Thyroid gland (tissue), 4 donors: ENCODE measurements around the gene KRTAP12-2. TPM values are rescaled to one million over a fixed set of nuclear protein-coding genes. Genes with fewer than 3 reads are reported as not detected.
"Not testable (repeated sequence)": the region's sequence is repeated elsewhere in the genome, so short reads cannot be mapped to it uniquely, and the experiment has no call there.

Experiments used
- DNase-seq, 2 donors: peaks; one replicate each; pipeline ENCODE4 v3.0.0-alpha.2; 2019
- H3K27ac ChIP-seq, 3 donors: fragments of 200-600 bp; sonication (generic); 1 replicate in 2 of 3; 2 replicates in 1 of 3; pipeline ENCODE4 v1.5.1; 2016 to 2019; ENCODE audit warnings: mild to moderate bottlenecking in 1 of 3, moderate library complexity in 1 of 3
- H3K27me3 ChIP-seq: fragments of 200-600 bp; sonication (generic); one replicate; pipeline ENCODE4 v1.5.1; 2019
- H3K36me3 ChIP-seq, 2 donors: fragments of 200-600 bp; sonication (generic); one replicate each; pipeline ENCODE4 v1.5.1; 2016 to 2019
- H3K4me1 ChIP-seq, 2 donors: fragments of 200-600 bp; sonication (generic); one replicate each; pipeline ENCODE4 v1.5.1; 2017 to 2019
- H3K4me3 ChIP-seq, 3 donors: fragments of 200-600 bp; sonication (generic); replicated peaks in 1 of 3; 1 replicate in 2 of 3; 2 replicates in 1 of 3; pipeline ENCODE4 v1.5.1; 2016; ENCODE audit warnings: mild to moderate bottlenecking in 1 of 3
- H3K9me3 ChIP-seq: fragments of 200-600 bp; sonication (generic); one replicate; pipeline ENCODE4 v1.5.1; 2017
- CTCF ChIP-seq, 6 experiments: fragments of 200-600 bp in 3 of 6; fragments of 450-650 bp in 3 of 6; sonication (generic) in 3 of 6; IDR thresholded peaks; one replicate each; pipeline ENCODE4 v1.5.1; 2016 to 2019; ENCODE audit warnings: antibody characterized with exemption in 6 of 6, mild to moderate bottlenecking in 2 of 6, inconsistent platforms in 1 of 6, moderate library complexity in 1 of 6
- POLR2A ChIP-seq, 2 donors: fragments of 450-650 bp; IDR thresholded peaks; one replicate each; pipeline ENCODE4 v1.6.1; 2017; ENCODE audit warnings: antibody characterized with exemption in 2 of 2, mild to moderate bottlenecking in 2 of 2, moderate library complexity in 1 of 2
- WGBS, 2 donors: methylation state at CpG; one replicate each; pipeline ENCODE4 v1.1.5; 2017; 5-methylcytosine and 5-hydroxymethylcytosine counted together
- intact Hi-C: fragments of 100-400 bp; cut with DNase I; formaldehyde crosslinking; loops from one replicate; pipeline ENCODE4 v1.15.1; 2023
- total RNA-seq, 4 donors: library from RNA; depleted of rRNA; stranded (reverse); fragments of >200 nt; gene quantifications; one replicate each; pipeline ENCODE4 v1.2.3, GENCODE V29; 2016

Gene KRTAP12-2
- total RNA-seq, 4 donors from 2014 or later = 0.89 TPM; not detected in 3

GRCh38 chr21:44687671-44688070, 20.9 kb upstream of the KRTAP12-2 start:
- no peak for TF ChIP-seq CTCF (IDR thresholded peaks at IDR 0.05)
- TF ChIP-seq POLR2A (IDR thresholded peaks at IDR 0.05) = no peak
- Histone ChIP-seq H3K27me3 (no peaks in the 10 kb centered on the region), H3K36me3 (no peaks in the 10 kb centered on the region), H3K4me3 (no peak overlapping the region), H3K9me3 (no peaks in the 10 kb centered on the region), H3K27ac (no peak overlapping the region), H3K4me1 (no peaks in the 10 kb centered on the region)
- intact Hi-C loops = no loop called here
- no peak for DNase-seq
- 60 to 83% methylated on average over 11 of the region's 11 CpGs for WGBS, 2 donors

- Histone ChIP-seq H3K9me3 (no peaks in the 10 kb centered on the region), H3K4me3 (no peak overlapping the region), H3K27ac (no peak overlapping the region), H3K27me3 (no peaks in the 10 kb centered on the region), H3K36me3 (no peaks in the 10 kb centered on the region), H3K4me1 (no peaks in the 10 kb centered on the region)
- 77 to 83% methylated on average over 21 to 24 of the region's 25 CpGs for WGBS, 2 donors
- TF ChIP-seq CTCF (IDR thresholded peaks at IDR 0.05) = no peak
- TF ChIP-seq POLR2A (IDR thresholded peaks at IDR 0.05) = no peak
- intact Hi-C loops = no loop called here
- no peak for DNase-seq
Measured at GRCh38 chr21:44686843-44687561, 20.3 kb upstream of the KRTAP12-2 start.

GRCh38 chr21:44686000-44686781, 19.5 kb upstream of the KRTAP12-2 start:
- no peak overlapping the region for H3K27ac ChIP-seq
- no peak for DNase-seq
- H3K9me3 ChIP-seq = no peaks in the 10 kb centered on the region
- no peaks in the 10 kb centered on the region for H3K36me3 ChIP-seq
- H3K27me3 ChIP-seq = no peaks in the 10 kb centered on the region
- H3K4me3 ChIP-seq = no peak overlapping the region
- no peaks in the 10 kb centered on the region for H3K4me1 ChIP-seq
- WGBS, 2 donors = 56 to 70% methylated on average over 8 to 10 of the region's 14 CpGs
- TF ChIP-seq CTCF (IDR thresholded peaks at IDR 0.05) = no peak
- no peak for TF ChIP-seq POLR2A (IDR thresholded peaks at IDR 0.05)
- intact Hi-C loops = no loop called here

GRCh38 chr21:44685050-44685449, 18.3 kb upstream of the KRTAP12-2 start:
- H3K27me3 ChIP-seq, H3K36me3 ChIP-seq, H3K4me1 ChIP-seq, intact Hi-C loops, H3K27ac ChIP-seq, DNase-seq, H3K4me3 ChIP-seq, H3K9me3 ChIP-seq: not testable (repeated sequence)
- 70 to 75% methylated on average over 4 to 6 of the region's 6 CpGs for WGBS, 2 donors

- no peak overlapping the region for H3K27ac ChIP-seq
- DNase-seq = no peak
- TF ChIP-seq POLR2A (IDR thresholded peaks at IDR 0.05) (no peak), CTCF (IDR thresholded peaks at IDR 0.05) (no peak)
- no peaks in the 10 kb centered on the region for H3K4me1 ChIP-seq
- 65 to 73% methylated on average over 6 of the region's 6 CpGs for WGBS, 2 donors
- H3K36me3 ChIP-seq = no peaks in the 10 kb centered on the region
- no peaks in the 10 kb centered on the region for H3K9me3 ChIP-seq
- H3K27me3 ChIP-seq = no peaks in the 10 kb centered on the region
- no peak overlapping the region for H3K4me3 ChIP-seq
- intact Hi-C loops = no loop called here
Measured at GRCh38 chr21:44684483-44684882, 17.8 kb upstream of the KRTAP12-2 start.
